NCI-H345 treated with DMSO at 0.1 percent for 48 hours (cell line): ENCODE data around the gene SWAP70.

Experiments
- DNase-seq: peaks from one replicate; lab custom pipeline; 2025; ENCODE audit not compliant: unreplicated experiment; lab: John Stamatoyannopoulos, UW

SWAP70 gene

GRCh38 chr11:9748361-9748970 lies 84.6 kb downstream of the SWAP70 start:
- no peak for DNase-seq

DNA sequence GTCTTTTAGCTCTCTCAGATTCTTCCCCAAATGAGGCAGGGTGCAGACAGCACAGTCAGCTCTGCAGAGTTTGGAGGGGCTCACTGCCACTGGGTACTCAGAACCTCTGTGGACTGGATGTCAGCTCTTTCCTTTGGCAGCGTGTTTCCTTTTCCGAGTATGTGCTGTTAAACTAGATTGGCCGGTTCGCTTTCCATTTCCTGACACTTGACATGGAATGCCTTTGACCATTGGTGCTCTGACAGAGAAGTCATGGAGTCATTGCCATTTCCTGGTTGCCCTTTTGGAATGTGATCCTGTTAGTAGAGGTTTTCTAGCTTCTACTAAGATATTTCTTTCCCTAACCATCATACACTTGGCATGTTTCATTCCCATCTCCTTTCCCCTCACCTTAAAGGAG lies 86.7 kb downstream of the SWAP70 start:
- DNase-seq, result no peak

DNA sequence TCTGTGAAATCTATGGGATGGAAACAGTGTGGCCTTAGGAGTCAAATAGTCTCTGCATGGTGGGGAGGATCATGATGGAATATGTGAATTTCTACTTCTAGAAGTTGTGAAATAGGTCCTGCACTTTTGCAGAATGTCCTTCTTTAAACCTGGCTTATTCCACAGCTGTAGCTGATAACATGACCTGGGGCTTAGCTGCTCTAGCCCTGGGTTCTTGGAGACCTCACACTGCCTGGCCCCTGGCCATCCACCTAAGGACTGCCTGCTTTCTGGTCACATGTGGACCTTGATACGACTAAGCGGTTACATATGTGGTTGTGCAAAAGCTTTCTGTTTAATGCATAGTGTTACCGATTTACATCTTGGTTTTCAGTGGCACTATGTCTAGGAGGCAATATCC lies 88.2 kb downstream of the SWAP70 start:
- no peak for DNase-seq

DNA sequence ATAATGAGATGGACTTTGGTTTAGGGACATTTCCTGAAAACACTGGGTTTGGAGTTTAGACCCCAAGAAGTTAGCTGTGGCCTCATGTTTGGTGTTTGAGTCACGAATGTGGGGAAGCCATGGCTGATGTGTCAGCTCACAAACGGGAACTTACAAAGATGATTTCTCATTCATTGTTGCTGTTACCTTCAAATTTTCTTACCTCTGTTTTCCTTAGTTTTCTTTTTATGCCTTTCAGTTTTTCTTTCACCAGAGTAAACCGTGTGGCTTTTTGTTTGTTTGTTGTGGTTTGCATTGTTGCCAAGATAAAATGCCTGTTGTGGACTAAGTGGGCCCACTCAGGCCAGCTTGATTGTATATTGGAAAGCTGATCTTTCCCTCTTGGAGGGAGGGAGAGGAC lies 89.1 kb downstream of the SWAP70 start:
- DNase-seq, result no peak

DNA sequence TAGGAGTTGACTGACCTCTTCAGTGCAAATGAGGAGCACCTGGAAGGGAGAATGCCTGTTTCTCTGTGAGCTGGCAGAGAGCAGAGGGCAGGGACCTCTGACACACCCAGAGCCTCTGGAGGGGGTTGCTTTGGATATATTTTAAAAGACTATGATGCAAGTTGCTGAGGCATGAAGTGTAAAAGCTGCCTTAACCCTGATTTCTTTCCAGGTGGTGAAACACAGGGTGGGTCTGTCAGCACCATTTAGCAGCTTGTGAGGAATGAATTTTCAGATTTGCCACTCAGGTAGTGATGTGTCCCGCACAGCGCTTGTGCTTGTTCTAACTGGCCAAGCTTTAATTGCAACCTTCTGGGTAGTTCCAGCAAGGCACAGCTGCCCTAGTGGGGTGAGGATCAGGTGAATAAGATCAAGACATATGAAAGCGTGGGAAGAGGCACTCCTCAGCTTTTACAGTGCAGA lies 90.2 kb downstream of the SWAP70 start:
- DNase-seq, result no peak

DNA sequence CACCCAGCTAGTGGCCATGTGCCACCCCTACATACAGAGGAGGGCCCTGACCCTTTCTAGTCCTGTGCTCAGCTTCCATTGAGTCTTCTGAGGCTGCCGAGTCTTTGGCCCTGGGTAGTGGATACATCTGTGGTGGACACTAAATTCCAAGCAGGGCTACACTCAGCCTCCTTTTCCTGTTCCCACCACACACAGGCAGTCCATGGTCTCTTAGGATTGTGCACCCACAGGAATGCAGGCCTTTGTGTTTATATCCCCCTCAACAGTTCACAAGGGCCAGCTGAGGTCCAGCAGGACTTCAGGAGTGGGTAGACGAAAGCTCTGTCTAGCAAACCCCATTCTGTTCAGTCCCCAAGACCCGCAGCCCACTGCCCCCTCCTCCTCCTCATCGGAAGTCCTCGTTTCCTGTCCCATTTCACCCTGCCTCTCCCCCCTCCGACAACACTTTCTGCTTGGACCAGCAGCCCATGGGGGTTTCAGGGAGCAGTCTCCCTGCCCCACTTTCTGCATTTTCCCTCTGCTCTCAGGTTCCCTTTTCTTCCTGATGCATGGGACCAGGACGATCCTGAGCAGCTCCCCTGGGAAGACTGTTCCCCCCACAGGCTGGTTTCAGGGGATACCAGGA lies 91.8 kb downstream of the SWAP70 start:
- peak; percentile 98 for DNase-seq

GRCh38 chr11:9756461-9756860 lies 92.6 kb downstream of the SWAP70 start:
- DNase-seq, result no peak

GRCh38 chr11:9756878-9757277 lies 93.0 kb downstream of the SWAP70 start:
- DNase-seq, result no peak

- peak; percentile 58 for DNase-seq
These were observed 94.1 kb downstream of the SWAP70 start for GRCh38 chr11:9757809-9758636.

- DNase-seq, result peak; percentile 44
These were observed 95.0 kb downstream of the SWAP70 start for GRCh38 chr11:9758637-9759518.

- DNase-seq, result peak; percentile 14
These were observed 95.8 kb downstream of the SWAP70 start for GRCh38 chr11:9759519-9760192.

- no peak for DNase-seq
These were observed 96.3 kb downstream of the SWAP70 start for GRCh38 chr11:9760193-9760575.

DNA sequence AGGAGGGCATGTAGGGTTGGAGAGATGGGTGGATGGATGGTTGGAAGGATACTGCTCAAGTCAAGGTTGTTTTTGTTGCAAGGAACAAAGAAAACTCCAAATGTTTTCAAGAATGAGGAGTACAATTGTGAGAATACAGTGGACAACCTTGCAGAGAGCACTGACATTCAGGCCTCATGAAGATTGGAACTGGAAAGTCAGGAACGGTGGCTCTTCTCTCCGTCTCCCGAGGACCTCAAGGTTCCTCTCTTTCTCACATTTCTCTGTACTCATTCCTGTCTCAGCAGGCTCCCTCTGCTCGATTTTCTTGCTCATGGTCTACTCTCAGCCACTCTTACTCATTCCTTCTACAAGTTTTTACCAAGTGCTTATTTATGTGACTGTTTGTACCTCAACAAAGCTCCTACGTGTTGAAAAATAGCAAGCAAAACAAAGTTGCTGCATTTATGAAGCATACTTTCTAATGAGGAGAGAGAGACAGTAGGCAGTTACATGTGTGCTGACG lies 97.6 kb downstream of the SWAP70 start:
- DNase-seq, result no peak

DNA sequence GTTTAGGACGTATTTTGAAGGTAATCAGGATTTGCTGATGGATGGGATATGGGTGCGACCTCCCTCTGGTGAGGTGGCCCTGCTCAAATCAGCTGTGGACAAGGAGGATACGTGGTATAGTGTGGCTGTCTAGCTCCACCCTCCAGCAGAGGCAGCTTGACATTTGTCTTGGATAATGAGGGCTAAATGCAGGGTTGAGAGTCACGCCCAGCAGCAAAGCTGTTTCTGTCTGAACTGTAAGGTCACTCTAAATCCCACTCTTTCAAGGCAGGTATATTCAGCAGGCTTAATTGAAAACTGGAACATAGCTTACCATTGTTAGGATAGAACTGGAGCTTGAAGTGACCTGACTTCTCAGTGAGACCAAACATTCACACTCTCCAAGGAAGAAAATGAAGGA lies 98.7 kb downstream of the SWAP70 start:
- DNase-seq, result no peak

DNA sequence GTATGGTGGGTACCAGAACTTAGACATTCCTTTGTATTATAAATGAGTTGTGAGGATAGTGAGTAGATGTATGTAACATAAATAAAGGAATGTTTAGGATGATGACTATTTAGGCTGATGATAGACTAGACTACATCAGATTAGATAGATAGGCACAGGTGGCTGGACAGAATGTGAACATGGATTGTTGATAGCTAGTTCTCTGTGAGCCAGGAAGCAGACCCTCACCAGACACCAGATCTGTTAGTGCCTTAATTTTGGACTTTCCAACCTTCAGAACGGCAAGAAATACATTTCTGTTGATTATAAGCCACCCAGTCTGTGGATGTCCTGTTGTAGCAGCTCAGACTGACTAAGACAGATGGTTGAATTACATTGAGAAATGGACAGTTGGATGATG lies 99.4 kb downstream of the SWAP70 start:
- DNase-seq, result no peak

DNA sequence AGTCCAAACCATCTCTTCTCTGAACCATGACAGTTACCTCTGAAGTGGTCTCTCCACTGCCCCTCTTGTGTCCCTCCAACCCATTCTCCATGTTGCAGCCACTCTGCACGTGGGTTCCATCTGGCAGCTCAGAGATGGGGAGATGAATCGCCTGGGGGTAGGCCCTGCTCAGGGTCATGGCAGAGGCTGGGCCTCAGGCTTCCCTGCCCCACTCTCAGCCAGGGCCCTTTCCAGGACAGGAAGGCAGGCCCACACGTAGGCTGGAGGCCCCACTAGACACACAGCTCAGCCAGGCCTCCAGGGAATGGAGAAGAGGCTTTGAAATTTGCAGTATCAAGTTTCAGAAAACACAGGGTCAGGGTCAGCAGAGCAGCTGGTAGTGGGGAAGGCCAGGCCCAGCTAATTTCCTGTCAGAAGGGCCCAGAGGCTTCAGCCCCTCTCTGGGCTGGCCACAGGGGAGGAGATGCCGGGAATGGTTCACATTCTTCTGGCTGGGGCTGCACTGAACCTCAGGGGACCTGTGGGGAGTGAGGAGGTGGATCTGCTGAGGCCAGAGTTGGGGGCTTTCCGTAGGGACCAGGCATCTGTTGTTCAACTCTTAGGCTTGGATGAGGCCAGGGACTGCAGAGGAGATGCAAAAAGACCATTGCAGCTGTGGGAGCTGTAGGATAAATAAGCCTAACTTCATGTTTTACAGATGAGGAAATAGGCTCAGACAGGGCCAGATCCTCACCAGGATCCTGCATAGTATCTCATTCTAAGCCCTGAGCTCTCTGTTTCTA lies 101.6 kb downstream of the SWAP70 start:
- no peak for DNase-seq

DNA sequence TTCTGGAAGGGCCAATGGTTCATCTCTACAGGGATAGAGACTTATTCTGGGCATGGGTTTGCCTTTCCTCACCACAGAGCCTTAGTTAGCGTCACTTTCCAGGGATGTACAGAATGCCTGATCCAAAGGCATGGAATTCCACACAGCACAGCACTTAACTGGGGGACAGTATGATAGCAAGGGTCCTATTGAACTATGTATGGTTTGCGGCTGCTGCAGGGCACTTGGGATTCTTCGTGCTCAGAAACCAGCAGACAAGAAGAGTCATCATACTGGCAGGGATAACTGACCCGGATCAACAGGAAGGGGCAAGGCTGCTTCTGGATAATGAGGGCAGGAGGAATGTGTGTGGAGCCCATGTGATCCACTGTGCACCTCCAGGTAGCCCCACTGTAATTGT lies 105.7 kb downstream of the SWAP70 start:
- DNase-seq, result no peak

- no peak for DNase-seq
These were observed 107.2 kb downstream of the SWAP70 start for GRCh38 chr11:9771071-9771511.

DNA sequence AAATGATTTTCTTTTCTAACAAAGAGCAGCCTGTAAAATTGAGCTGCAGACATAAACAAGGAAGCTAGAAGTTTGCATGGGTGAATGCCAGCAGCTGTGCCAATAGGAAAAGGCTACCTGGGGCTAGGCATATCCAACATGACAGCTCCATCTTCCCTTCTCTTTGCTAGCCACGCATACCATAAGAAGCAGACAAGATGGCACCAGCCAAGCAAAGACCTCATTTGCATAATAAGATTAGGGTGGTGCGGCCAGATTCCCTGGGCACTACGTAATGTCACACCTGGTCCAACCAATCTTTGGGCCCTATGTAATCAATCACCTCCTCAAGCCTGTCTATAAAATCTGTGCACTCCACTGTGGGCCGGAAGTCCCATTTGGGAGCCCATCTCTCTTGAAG lies 108.3 kb downstream of the SWAP70 start:
- DNase-seq, result no peak

GRCh38 chr11:9773524-9773923 lies 109.6 kb downstream of the SWAP70 start:
- DNase-seq, result no peak
